Breast epithelium (tissue), 4 donors: Measurements from ENCODE around the gene POP7. TPM values are rescaled to one million over a fixed set of nuclear protein-coding genes. Genes with fewer than 3 reads are reported as not detected.
A peak's percentile ranks its signal among the peaks of the same experiment; 100 is the strongest.

Source experiments
- DNase-seq, 2 donors: peaks; one replicate each; pipeline ENCODE4 v3.0.0-alpha.2; 2019; ENCODE audit warnings: low spot score in 2 of 2
- H3K27ac ChIP-seq, 2 donors: fragments of 200-600 bp; sonication (generic) in 1 of 2; one replicate each; pipeline ENCODE4 v1.5.1; 2016 to 2019; ENCODE audit warnings: mild to moderate bottlenecking in 1 of 2
- H3K27me3 ChIP-seq, 2 donors: fragments of 200-600 bp; sonication (generic) in 1 of 2; one replicate each; pipeline versions ENCODE4 v1.5.1 to v1.6.0; 2017 to 2019; ENCODE audit warnings: control low read depth in 1 of 2, mild to moderate bottlenecking in 1 of 2
- H3K36me3 ChIP-seq: fragments of 200-600 bp; one replicate; pipeline ENCODE4 v1.5.1; 2019
- H3K4me1 ChIP-seq, 2 donors: fragments of 200-600 bp; sonication (generic); one replicate each; pipeline ENCODE4 v1.5.1; 2016 to 2019; ENCODE audit warnings: control low read depth in 1 of 2
- H3K4me3 ChIP-seq, 3 donors: fragments of 200-600 bp; sonication (generic); 1 replicate in 2 of 3; 2 replicates in 1 of 3; pipeline ENCODE4 v1.5.1; 2016 to 2019; ENCODE audit warnings: mild to moderate bottlenecking in 3 of 3, moderate library complexity in 2 of 3
- H3K9me3 ChIP-seq, 2 donors: fragments of 200-600 bp; sonication (generic) in 1 of 2; one replicate each; pipeline ENCODE4 v1.5.1; 2016 to 2019; ENCODE audit warnings: control low read depth in 1 of 2
- CTCF ChIP-seq, 3 donors: fragments of 450-650 bp; IDR thresholded peaks; one replicate each; pipeline ENCODE4 v1.5.1; 2016 to 2017; ENCODE audit warnings: antibody characterized with exemption in 3 of 3, mild to moderate bottlenecking in 3 of 3, moderate library complexity in 3 of 3
- POLR2A ChIP-seq: fragments of 450-650 bp; IDR thresholded peaks from one replicate; pipeline ENCODE4 v1.6.1; 2016; ENCODE audit warnings: antibody characterized with exemption, mild to moderate bottlenecking, moderate library complexity
- POLR2AphosphoS5 ChIP-seq, 3 donors: sonication (generic); formaldehyde crosslinking; IDR thresholded peaks; one replicate each; pipeline ENCODE4 v1.6.1; 2017; ENCODE audit warnings: antibody characterized with exemption in 3 of 3
- intact Hi-C: fragments of 100-400 bp; cut with DNase I; formaldehyde crosslinking; loops from one replicate; pipeline ENCODE4 v1.15.1; 2023; ENCODE audit warnings: low total_unique reads
- total RNA-seq, 3 donors: library from RNA; depleted of rRNA; stranded (reverse); fragments of >200 nt; gene quantifications; one replicate each; pipeline ENCODE4 v1.1.0, GENCODE V29; 2016

POP7 gene
- total RNA-seq, 3 donors from 2014 or later: 25.8 to 28.2 (median 27.4) TPM

- H3K27ac ChIP-seq: no peak overlapping the region
- TF ChIP-seq CTCF (IDR thresholded peaks at IDR 0.05): no peak
- no peak for TF ChIP-seq POLR2AphosphoS5 (IDR thresholded peaks at IDR 0.05)
- no peak for TF ChIP-seq POLR2A
- intact Hi-C loops: no loop called here
- H3K4me3 ChIP-seq: no peak overlapping the region
- H3K36me3 ChIP-seq: no peaks in the 10 kb centered on the region
- peaks cover 0 to 7% of the 10 kb centered on the region in 2 donors for H3K4me1 ChIP-seq
- DNase-seq: no peak
- H3K27me3 ChIP-seq: peaks cover 6 to 27% of the 10 kb centered on the region in 2 donors
- no peaks in the 10 kb centered on the region for H3K9me3 ChIP-seq
Measured at GRCh38 chr7:100719523-100720278, 13.8 kb downstream of the POP7 start.

- H3K27me3 ChIP-seq: peaks cover 6 to 27% of the 10 kb centered on the region in 2 donors
- H3K36me3 ChIP-seq: no peaks in the 10 kb centered on the region
- no peaks in the 10 kb centered on the region for H3K9me3 ChIP-seq
- TF ChIP-seq POLR2A (no peak), POLR2AphosphoS5 (IDR thresholded peaks at IDR 0.05) (no peak), CTCF (IDR thresholded peaks at IDR 0.05) (no peak)
- intact Hi-C loops: no loop called here
- DNase-seq: no peak
- peak within 1 kb of the TSS in 2 of 3 donors; percentile 20 to 57 for H3K4me3 ChIP-seq
- peaks cover 0 to 7% of the 10 kb centered on the region in 2 donors for H3K4me1 ChIP-seq
- no peak within 1 kb of the TSS for H3K27ac ChIP-seq
Measured at GRCh38 chr7:100720279-100720670, 14.4 kb downstream of the POP7 start, which contains the start of gene EPO. TSS of gene EPO (plus strand) at chr7:100720468. CDS start at chr7:100720981, 513 bp downstream.

- Histone ChIP-seq H3K27me3 (peaks cover 6 to 27% of the 10 kb centered on the region in 2 donors), H3K4me1 (peaks cover 0 to 7% of the 10 kb centered on the region in 2 donors), H3K27ac (no peak overlapping the region), H3K36me3 (no peaks in the 10 kb centered on the region), H3K4me3 (peak overlapping the region in 2 of 3 donors; percentile 20 to 57), H3K9me3 (no peaks in the 10 kb centered on the region)
- intact Hi-C loops: no loop called here
- no peak for TF ChIP-seq CTCF (IDR thresholded peaks at IDR 0.05)
- no peak for TF ChIP-seq POLR2AphosphoS5 (IDR thresholded peaks at IDR 0.05)
- TF ChIP-seq POLR2A: no peak
- no peak for DNase-seq
Measured at GRCh38 chr7:100720671-100721504, 15.0 kb downstream of the POP7 start.

GRCh38 chr7:100721505-100721812, 15.5 kb downstream of the POP7 start:
- no peaks in the 10 kb centered on the region for H3K36me3 ChIP-seq
- H3K27ac ChIP-seq: no peak overlapping the region
- no peaks in the 10 kb centered on the region for H3K9me3 ChIP-seq
- TF ChIP-seq POLR2AphosphoS5 (IDR thresholded peaks at IDR 0.05): no peak
- no peak for TF ChIP-seq CTCF (IDR thresholded peaks at IDR 0.05)
- TF ChIP-seq POLR2A: no peak
- peaks cover 6 to 27% of the 10 kb centered on the region in 2 donors for H3K27me3 ChIP-seq
- no peak for DNase-seq
- no peak overlapping the region for H3K4me3 ChIP-seq
- peaks cover 0 to 7% of the 10 kb centered on the region in 2 donors for H3K4me1 ChIP-seq
- intact Hi-C loops: no loop called here
